GM18517 (cell line): ENCODE data around the gene CSF1R.

Experiments
- ATAC-seq: cut with Tn5 transposase; IDR thresholded peaks from one replicate; pipeline ENCODE4 v1.9.1; 2021; ENCODE audit warnings: mild to moderate bottlenecking, moderate library complexity; ENCODE audit not compliant: unreplicated experiment

Gene CSF1R

GRCh38 chr5:150121448-150122157, 35.2 kb upstream of the CSF1R start:
- ATAC-seq = no peak

- no peak for ATAC-seq
Measured at GRCh38 chr5:150120617-150121447, 34.5 kb upstream of the CSF1R start.

GRCh38 chr5:150120062-150120441, 33.7 kb upstream of the CSF1R start:
- ATAC-seq = no peak

- ATAC-seq = no peak
Measured at GRCh38 chr5:150119421-150120061, 33.2 kb upstream of the CSF1R start.

GRCh38 chr5:150118561-150119229, 32.3 kb upstream of the CSF1R start:
- ATAC-seq = no peak

GRCh38 chr5:150117945-150118560, 31.7 kb upstream of the CSF1R start:
- ATAC-seq = no peak

- no peak for ATAC-seq
Measured at GRCh38 chr5:150116667-150117400, 30.5 kb upstream of the CSF1R start.

GRCh38 chr5:150114773-150115408, 28.5 kb upstream of the CSF1R start:
- no peak for ATAC-seq

- ATAC-seq = no peak
Measured at GRCh38 chr5:150114102-150114641, 27.8 kb upstream of the CSF1R start.

GRCh38 chr5:150113047-150113744, 26.8 kb upstream of the CSF1R start:
- ATAC-seq = no peak

- no peak for ATAC-seq
Measured at GRCh38 chr5:150112201-150113046, 26.1 kb upstream of the CSF1R start.

- ATAC-seq = no peak
Measured at GRCh38 chr5:150111122-150111521, 24.8 kb upstream of the CSF1R start.

GRCh38 chr5:150109921-150110320, 23.6 kb upstream of the CSF1R start:
- ATAC-seq = no peak

- no peak for ATAC-seq
Measured at GRCh38 chr5:150108711-150109514, 22.6 kb upstream of the CSF1R start.

GRCh38 chr5:150107909-150108447, 21.6 kb upstream of the CSF1R start:
- ATAC-seq = no peak

- ATAC-seq = no peak
Measured at GRCh38 chr5:150106674-150107426, 20.5 kb upstream of the CSF1R start.
